GM19397 (cell line): ENCODE measurements around the gene BUD23.
"Not testable (repeated sequence)": the region's sequence is repeated elsewhere in the genome, so short reads cannot be mapped to it uniquely, and the experiment has no call there.

Experiments used
- ATAC-seq: cut with Tn5 transposase; IDR thresholded peaks from one replicate; pipeline ENCODE4 v1.9.1; 2021; ENCODE audit warnings: mild to moderate bottlenecking, moderate library complexity; ENCODE audit not compliant: unreplicated experiment

The BUD23 gene

DNA sequence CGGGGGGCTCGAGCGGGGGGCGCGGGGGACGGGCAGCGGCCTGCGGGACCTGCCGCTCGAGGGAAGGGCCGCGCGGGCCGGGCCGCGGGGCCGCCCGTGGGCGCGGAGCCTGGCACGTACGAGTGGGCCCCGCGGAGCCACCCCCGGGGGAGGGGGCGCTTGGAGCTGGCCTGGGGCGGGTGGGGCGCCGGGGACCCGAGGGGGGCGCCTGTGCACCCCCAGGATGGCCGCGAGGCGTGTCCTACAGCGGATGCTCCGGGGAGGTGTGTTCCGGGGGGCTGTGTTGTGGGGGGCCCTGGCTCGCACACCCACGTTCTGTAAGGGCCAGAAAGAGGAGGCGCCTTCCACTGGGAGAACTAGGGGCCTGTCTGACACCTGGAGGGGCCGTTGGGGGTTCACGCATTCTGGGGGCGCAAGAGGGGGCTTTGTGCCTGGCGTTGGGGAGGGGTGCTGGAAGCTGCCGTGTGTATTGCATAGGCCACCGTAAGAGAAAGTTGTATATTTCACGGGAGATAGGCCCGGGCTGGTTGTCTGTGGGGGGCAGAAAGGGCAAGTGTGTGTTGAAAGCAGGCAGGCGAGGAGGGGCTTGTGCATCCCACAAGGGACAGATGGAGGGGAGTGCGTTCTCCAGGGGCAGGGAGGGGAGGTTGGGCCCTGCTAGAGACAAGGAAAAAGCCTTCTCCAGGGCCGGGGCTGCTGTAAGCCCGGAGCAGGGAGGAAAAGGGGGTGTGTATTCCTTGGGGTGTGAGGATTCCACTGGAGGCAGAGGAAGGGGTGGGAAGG is 15.1 kb upstream of the BUD23 start:
- ATAC-seq, result no peak

DNA sequence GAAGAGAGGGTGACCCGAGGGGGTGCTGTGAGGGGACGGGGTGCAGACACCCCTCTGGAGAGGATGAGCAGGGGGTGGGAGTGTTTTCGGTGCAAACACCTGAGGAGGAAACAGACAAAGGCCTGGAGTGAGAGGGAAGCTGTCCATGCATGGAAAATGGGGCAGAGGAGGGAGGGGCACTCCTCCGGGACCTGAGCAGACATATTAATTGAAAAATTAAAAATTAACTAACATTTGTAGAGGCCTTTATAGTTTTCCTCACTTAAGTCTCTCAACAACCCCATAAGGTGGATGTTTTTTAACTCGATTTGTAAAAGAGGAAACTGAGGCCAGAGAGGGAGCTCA is 14.5 kb upstream of the BUD23 start:
- ATAC-seq, result no peak

DNA sequence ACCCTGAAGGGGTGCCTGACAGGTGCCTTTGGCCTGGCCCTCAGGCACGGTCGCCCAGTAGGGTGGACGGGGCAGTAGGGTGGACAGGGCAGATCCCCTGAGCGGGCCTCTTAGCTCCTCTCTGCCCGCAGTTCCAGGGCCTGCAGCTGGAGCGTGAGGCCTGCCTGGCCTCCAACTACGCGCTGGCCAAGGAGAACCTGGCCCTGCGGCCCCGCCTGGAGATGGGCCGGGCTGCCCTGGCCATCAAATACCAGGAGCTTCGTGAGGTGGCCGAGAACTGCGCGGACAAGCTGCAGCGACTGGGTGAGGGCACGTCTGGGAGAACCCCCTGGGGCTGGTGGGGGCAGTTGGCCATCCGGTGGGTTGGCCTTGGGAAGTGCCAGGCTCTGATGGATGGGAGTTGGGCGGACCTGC is 14.1 kb upstream of the BUD23 start:
- no peak for ATAC-seq

DNA sequence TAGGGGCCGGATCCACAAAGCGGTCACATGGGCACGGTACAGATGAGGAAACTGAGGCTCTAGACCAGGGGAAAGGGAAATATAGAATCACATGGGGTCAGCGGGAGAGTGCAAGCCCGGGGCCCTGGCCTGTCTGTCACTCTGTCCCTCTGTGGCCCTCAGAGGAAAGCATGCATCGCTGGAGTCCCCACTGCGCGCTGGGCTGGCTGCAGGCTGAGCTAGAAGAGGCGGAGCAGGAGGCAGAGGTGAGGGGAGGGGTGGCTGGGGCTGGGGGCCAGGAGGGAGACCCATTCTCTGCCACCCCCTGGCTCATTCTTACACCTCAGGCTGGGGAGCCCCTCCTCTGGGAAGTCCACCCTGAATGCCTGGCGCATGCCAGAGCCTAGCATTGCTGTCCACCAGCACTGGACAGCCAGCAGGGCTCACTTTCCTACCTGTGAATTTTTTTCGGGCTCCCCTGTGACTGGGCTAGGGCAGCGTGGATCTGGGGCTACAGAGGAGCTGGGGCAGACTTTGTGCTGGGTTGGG is 13.5 kb upstream of the BUD23 start:
- ATAC-seq, result no peak

DNA sequence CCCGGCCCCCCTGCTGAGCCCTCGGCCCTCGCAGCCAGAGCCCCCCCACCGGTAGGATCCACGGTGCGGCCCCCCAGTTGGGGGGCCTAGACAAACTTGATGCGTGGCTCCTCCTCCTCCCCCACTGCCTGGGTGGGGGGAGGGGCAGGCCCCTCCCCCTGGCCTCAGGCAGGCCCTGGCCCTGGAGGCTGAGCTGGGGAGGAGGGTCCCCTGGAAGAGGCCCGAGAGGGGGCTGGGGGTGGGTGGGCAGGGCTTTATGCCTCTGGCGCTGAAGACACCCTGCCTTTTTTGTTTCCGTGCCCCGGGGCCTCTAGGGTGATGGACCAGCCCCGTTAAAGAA is 12.1 kb upstream of the BUD23 start:
- ATAC-seq, result no peak

DNA sequence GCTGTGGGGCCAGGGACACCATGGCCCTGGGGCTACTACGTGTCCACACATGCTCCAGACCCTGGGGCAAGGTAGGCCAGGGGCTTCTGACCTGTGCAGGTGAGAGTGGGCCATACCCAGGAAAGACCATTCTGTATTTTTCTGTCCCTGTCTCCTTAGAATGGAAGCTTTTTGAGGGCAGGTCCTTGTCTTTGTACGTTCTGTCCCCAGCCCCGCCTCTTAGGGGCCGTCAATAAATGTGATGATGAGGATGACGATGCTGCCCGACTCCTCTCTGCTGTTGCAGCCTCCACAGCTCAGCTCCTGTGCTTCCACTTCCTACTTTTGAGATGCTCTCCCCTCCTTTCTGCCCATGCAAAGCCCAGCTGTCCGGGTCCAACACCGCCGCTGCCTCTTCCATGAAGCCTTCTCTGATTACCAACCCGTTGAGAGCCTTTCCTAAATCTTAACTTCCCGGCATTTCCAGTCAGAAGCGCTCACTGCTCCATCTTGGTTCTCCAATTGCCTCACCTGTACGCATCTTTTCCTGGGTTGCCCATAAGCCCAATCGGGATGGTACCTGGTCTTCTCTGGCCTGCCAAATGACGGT is 11.4 kb upstream of the BUD23 start:
- no peak for ATAC-seq

DNA sequence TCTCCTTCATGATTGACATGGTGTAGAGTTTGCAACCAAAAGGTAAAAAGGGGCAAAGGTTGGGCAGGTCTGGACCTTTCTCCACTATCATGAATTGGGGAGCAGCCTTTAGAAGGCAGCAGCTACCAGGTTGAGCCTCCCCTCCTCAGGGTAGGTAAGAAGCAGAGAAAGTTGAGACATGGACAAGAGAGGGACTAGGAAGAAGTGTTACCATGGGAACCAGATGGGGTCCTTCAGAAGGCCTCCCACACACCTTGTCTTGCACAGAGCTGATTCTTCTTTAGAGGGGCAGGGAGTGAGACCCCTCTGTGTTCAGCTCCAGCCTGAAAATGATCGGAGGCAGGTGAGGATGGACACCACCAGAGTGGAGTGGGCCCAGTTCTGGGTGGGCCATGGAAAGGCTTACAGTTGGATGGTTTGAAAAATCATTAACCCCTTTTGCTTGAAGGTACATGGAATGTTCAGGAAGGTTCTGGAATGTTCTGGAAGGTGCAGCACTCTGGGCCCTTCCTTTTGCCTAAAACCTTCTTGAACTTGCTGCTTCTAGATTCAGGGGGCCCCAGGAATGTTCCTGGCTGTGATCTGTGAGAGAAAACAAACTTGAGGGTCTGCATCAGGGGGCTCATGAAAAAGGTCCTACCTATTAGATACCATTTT is 8.8 kb upstream of the BUD23 start:
- ATAC-seq, result no peak

DNA sequence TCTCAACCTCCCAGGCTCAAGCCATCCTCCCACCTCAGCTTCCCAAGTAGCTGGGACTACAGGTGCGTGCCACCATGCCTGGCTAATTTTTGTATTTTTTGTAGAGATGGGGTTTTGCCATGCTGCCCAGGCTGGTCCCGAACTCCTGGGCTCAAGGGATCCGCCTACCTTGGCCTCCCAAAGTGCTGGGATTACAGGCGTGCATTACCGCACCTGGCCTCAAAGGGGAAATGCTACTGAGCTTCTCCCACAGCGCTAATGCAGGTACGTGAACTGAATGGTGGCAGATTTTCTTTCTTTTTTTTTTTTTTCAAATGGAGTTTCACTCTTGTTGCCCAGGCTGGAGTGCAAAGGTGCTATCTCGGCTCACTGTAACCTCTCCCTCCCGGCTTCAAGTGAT is 7.3 kb upstream of the BUD23 start:
- ATAC-seq, result not testable (repeated sequence)

DNA sequence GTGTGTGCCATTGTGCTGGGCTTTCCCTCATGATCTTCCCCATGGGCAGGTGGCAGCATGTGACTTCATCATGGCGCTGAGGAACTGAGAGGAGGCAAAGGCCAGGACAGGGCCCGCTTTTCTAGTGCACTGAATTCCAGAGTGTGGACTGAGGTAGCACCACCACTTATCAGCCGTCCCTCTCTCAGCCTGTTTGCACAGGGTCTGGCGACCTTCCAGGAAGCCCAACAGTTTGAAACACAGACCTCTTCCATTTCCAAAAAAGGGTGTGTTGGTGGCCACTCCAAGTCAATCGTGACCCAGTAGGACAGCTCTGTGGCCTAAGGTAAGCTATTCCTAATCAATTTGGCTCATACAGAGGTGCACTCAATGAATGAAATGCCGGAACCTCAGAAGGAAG is 4.5 kb upstream of the BUD23 start:
- ATAC-seq, result no peak

DNA sequence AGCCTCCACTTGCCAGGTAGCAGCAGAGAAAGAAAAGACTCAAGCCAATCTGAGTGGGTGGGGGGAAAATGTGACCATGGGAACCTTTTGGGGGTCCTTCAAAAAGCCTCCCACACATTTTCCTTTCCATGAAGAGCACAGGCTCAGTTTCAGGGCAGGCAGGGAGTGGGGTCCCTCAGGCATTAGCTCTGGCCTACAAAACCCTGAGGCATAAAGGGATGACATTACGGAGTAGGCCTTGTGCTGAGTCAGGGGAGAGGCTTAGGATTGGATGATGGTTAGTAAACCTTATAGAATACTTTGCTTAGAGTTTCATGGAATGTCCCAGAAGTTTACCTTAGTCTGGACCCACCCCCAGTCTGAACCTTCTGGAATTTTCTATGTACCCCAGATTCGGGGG is 3.7 kb upstream of the BUD23 start:
- ATAC-seq, result no peak

DNA sequence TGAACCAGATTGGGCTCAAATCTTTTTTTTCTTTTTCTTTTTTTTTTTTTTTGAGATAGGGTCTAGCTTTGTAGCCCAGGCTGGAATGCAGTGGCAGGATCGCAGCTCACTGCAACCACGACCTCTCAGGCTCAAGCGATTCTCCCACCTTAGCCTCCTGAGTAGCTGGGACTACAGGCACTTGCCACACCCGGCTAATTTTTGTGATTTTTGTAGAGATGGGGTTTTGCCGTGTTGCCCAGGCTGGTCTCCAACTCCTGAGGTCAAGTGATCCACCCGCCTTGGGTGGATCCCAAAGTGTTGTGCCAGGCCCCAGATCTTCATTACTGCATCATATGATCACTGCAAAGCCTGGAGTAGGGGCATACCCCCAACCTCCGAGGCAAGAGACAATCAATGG is 2.9 kb upstream of the BUD23 start:
- ATAC-seq, result no peak

DNA sequence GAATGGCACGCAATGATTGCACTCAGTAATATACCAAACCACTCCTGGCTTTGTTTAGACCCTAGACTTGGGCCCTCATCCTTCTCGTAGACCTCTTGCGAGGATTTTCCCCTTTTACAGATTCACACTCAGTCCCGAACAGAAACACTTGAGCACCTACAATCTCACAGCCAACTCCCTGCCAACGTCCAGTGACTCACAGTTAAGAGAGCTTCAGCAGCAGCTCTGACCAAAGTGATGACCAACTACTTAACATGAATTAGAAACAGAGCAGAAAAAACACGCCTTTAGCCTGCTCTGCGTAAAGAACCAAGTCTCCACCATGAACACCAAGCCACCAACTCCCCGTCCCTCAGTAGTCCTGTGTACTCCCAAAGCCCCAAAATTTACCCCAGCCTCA is 2.4 kb upstream of the BUD23 start:
- ATAC-seq, result no peak

DNA sequence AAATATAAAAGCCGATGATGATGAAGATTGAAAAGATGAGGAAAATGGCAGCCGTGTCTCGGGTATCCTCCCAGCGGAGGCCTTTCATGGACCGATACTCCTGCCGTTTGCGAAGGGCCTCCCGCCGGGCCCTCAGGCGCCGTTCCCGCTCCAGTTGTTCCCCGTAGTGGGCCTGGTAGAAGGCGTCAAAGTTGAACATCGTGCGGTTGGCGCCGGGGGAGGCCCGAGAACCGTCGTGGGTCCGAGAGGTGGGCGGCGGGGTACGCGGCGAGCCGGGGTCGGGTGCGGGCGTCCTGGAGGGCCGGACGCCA is 697 bp upstream of the BUD23 start:
- ATAC-seq, result no peak

DNA sequence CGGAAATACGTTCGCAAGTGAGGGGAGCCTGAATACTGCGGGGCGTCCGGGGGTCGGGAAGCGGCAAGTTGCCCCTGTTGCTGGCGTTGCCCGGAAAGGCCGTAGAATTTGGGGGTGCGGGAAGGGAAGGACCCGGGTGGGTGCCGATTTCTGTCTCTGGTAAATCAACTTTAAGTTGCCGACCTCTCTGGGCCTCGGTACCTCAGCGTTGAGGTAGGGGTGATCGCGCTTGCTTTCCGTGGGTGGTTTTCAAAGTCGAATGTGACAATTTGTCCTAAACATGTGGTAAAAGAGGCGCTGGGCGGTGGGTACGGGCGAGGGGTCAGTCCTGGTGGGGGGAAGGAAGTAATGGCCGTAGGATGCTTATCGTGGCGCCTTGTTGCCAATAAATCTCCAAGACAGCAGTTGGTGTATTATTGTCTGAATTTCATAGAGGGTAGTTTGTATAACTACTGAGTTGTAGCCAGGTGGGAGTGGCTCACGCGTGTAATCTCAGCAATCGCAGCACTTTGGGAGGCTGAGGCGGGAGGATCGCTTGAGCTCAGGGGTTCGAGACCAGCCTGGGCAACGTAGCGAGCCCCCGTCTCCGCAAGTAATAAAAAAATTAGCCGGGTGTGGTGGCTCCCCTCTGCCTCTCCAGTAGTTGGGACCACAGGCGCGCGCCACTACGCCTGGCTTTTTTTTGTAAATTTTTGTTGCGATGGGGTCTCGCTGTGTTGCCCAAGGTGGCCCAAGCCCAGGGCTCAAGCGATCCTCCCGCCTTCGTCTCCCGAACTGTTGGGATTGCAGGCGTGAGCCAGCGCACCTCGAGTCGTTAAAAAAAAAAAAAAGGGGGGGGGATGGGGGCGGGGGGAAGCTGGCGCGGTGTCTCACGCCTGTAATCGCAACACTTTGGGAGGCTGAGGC is 644 bp downstream of the BUD23 start:
- peak; percentile 7 for ATAC-seq

DNA sequence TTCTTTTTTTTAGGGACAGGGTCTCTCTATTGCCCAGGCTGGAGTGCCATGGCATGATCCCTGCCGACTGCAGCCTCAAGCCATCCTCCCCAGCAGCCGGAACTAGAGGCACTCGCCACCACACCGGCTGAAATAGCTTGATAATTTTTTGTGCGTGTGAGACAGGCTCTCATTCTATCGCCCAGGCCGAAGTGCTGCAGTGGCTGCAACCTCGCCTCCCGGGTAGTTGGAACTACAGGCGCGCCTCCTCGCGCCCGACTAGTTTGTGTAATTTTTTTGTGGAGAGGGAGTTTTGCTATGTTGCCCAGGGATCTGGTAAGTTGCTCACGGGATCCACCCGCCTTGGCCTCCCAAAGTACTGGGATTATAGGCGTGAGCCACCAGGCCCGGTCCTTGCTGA is 1.9 kb downstream of the BUD23 start:
- no peak for ATAC-seq

DNA sequence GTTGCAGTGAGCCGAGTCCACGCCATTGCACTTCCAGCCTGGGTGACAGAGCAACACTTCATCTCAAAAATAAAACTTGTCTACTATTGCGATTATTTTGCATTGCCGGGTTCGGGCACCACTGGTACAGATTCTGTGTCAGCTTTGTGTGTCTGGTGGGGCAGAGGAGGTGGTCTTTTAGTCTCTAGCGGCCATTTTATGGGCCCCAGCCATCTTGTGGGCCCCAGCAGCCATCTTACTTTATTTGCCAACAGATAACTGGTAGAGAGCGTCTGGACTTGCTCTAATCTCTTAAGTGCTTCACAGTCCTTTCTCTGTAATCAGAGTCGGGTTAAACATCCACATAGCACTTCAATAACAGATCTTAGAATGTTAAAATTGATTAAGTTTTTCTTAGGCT is 4.9 kb downstream of the BUD23 start:
- no peak for ATAC-seq

DNA sequence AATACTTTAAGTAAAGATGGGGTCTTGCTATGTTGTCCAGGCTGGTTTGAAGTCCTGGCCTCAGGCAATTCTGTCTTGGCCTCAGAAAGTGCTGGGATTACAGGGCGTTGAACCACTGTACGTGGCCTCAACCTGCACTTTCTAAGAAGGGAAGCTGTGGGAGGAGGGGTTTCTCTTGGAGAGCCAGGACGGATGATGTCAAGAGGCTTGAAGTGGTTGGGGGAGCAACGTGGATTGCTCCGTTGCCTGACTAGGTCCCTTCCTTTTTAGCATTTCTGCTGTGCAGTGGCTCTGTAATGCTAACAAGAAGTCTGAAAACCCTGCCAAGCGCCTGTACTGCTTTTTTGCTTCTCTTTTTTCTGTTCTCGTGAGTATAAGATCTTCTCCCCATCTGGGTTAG is 7.2 kb downstream of the BUD23 start:
- ATAC-seq, result no peak

DNA sequence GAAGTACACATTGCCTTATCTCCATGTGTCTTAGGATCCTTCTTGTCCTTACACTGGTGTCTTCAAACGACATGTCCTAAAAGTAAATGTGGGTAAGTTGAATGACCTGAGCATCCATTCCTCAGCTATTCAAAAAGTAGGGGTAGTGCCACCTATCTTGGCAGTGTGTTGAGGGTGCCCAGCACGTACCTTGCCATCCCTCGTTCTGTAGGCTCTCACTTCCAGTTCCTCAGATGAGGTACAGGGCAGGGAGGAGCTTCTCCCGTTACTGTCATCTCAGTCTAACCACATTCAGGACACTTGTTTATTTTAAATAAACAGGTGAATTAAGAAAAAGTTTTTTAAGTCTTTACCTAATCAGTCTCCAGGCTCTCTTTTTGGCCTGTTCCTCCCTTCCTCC is 13.0 kb downstream of the BUD23 start:
- no peak for ATAC-seq

DNA sequence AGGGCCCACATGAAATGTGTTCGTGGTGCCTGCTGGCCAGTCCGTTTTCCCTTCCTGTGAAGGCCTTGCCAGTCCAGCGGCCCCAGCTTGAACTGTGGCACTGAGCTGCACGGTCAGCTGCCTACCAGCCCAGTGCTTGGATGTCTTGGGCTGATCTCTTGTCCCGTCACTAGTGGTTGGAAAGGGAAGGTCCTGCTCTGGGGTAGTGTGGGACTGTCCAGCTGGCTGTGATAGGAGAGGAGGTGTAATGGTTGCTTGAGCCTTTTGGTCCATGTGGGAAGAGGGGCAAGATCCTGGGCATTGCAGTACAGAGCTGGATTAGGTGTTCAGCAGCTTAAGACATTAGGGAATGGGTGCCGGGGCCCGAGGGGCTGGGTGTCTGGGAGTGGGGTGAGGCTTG is 15.0 kb downstream of the BUD23 start:
- ATAC-seq, result no peak

DNA sequence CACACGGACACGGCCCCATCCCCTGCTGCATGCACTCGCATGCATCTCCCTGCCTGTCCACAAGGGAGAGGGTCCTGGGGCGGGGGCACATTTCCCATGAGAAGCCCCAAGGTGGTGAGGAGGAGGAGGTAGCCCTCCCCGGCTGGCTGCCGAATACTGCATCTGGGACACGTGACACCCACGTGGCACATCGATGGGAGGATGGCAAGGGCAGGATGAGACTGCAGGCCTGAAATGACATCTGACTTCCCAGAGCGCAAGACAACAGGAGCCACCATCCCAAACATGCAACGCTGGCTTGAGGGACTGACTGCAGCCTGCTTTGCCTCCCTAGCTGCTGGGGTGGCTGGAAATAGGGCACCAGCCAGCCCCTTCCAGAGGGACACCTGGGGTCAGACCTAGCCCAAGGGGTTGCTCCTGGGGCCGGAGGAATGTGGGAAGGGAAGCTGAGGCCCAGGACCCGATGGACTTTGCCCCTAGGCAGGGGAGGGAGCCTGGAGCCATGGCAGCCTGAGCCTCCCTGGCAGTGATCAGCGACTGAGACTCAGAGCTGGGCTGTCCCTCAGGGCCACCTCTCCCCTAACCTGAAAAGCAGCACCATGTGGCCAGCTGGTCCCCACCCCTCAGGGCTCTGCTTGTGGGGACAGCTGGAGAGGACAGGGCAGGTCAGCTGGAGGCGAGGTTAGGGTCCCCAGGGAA is 16.1 kb downstream of the BUD23 start:
- no peak for ATAC-seq

DNA sequence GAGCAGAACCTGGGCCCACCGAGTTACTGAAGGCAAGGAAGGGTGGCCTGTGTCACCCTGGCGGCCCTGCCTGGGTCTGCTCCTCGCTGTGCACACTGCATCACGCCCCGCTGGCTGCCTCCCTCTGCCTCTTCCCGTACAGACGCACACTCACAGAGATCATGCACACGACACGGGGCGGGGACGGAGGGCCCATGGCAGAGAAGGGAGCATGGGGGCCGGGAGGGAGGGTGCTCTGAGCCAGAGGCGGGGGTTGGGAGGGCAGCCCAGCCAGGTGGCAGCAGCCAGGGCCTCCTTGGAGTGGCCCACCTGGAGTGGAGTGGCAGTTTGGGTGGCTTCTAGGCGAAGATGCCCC is 16.6 kb downstream of the BUD23 start:
- no peak for ATAC-seq
